HL-60 (cell line): ENCODE data around the gene SPATS2.

Experiments
- CTCF ChIP-seq: IDR thresholded peaks from one replicate; pipeline ENCODE4 v1.5.1; 2011; ENCODE audit warnings: low read length, control low read depth, inconsistent platforms; ENCODE audit not compliant: insufficient read depth
- GABPA ChIP-seq: IDR thresholded peaks from 2 replicates; pipeline ENCODE4 v1.6.1; 2012; ENCODE audit warnings: low read depth
- POLR2AphosphoS5 ChIP-seq: IDR thresholded peaks from 2 replicates; pipeline ENCODE4 v1.6.1; 2012; ENCODE audit warnings: low read depth

- no peak for TF ChIP-seq CTCF
- no peak for TF ChIP-seq POLR2AphosphoS5
- no peak for TF ChIP-seq GABPA
Measured at GRCh38 chr12:49422114-49422513, 54.9 kb downstream of the SPATS2 start.
